H9 (cell line): Measurements from ENCODE around the gene MRGPRD. TPM values are rescaled to one million over a fixed set of nuclear protein-coding genes. Genes with fewer than 3 reads are reported as not detected.

Experiments
- DNase-seq: peaks from one replicate; pipeline ENCODE4 v3.0.0-alpha.2; 2017
- H2AFZ ChIP-seq: one replicate; pipeline ENCODE4 v1.6.1; 2013; ENCODE audit warnings: mild to moderate bottlenecking, low read length, control low read depth, moderate library complexity
- H2AK5ac ChIP-seq: 2 replicates; pipeline ENCODE4 v1.6.1; 2013; ENCODE audit warnings: low read length, control low read depth, mixed read lengths; ENCODE audit not compliant: insufficient read length
- H2BK120ac ChIP-seq: one replicate; pipeline ENCODE4 v1.6.1; 2013; ENCODE audit warnings: low read depth, mild to moderate bottlenecking, low read length, control low read depth, inconsistent platforms; ENCODE audit not compliant: poor library complexity, severe bottlenecking
- H2BK12ac ChIP-seq: 2 replicates; pipeline ENCODE4 v1.6.1; 2013; ENCODE audit warnings: low read length, control low read depth, mixed read lengths, low read depth; ENCODE audit not compliant: insufficient read length
- H2BK15ac ChIP-seq: 2 replicates; pipeline ENCODE4 v1.6.1; 2013; ENCODE audit warnings: low read depth, low read length, control low read depth
- H2BK20ac ChIP-seq: one replicate; pipeline ENCODE4 v1.6.1; 2013; ENCODE audit warnings: low read depth, mild to moderate bottlenecking, low read length, control low read depth, inconsistent platforms; ENCODE audit not compliant: poor library complexity, severe bottlenecking
- H2BK5ac ChIP-seq: 2 replicates; pipeline ENCODE4 v1.6.1; 2013; ENCODE audit warnings: low read length, control low read depth, mixed read lengths; ENCODE audit not compliant: insufficient read length
- H3K14ac ChIP-seq: 2 replicates; pipeline ENCODE4 v1.6.1; 2013; ENCODE audit warnings: low read length, control low read depth; ENCODE audit not compliant: insufficient read depth
- H3K18ac ChIP-seq: 2 replicates; pipeline ENCODE4 v1.6.1; 2013; ENCODE audit warnings: low read depth, mild to moderate bottlenecking, mixed read lengths, low read length, control low read depth; ENCODE audit not compliant: insufficient read length
- H3K23ac ChIP-seq: 2 replicates; pipeline ENCODE4 v1.6.1; 2013; ENCODE audit warnings: low read length, control low read depth, mixed read lengths, low read depth; ENCODE audit not compliant: insufficient read length
- H3K23me2 ChIP-seq: 2 replicates; pipeline ENCODE4 v1.6.1; 2013; ENCODE audit warnings: low read depth, mild to moderate bottlenecking, mixed read lengths, low read length, control low read depth; ENCODE audit not compliant: insufficient read length, poor library complexity, severe bottlenecking
- H3K27ac ChIP-seq: 2 replicates; pipeline ENCODE4 v1.5.1; 2013; ENCODE audit warnings: low read length, control low read depth, mixed read lengths, low read depth; ENCODE audit not compliant: insufficient read length
- H3K27me3 ChIP-seq: 2 replicates; pipeline ENCODE4 v1.6.1; 2013; ENCODE audit warnings: low read length, control low read depth, inconsistent platforms; ENCODE audit not compliant: insufficient read depth
- H3K4ac ChIP-seq: 2 replicates; pipeline ENCODE4 v1.6.1; 2013; ENCODE audit warnings: low read depth, mild to moderate bottlenecking, control low read depth, inconsistent platforms, low read length, moderate library complexity
- H3K4me1 ChIP-seq: 2 replicates; pipeline ENCODE4 v1.6.1; 2013; ENCODE audit warnings: low read length, control low read depth, inconsistent platforms; ENCODE audit not compliant: insufficient read depth
- H3K4me2 ChIP-seq: 2 replicates; pipeline ENCODE4 v1.6.1; 2013; ENCODE audit warnings: low read length, control low read depth, mixed read lengths; ENCODE audit not compliant: insufficient read length, insufficient read depth
- H3K56ac ChIP-seq: 2 replicates; pipeline ENCODE4 v1.6.1; 2013; ENCODE audit warnings: low read depth, mild to moderate bottlenecking, mixed read lengths, low read length, control low read depth; ENCODE audit not compliant: insufficient read length
- H3K79me1 ChIP-seq: 2 replicates; pipeline ENCODE4 v1.6.1; 2013; ENCODE audit warnings: low read depth, mild to moderate bottlenecking, moderate library complexity, low read length, control low read depth, inconsistent platforms; ENCODE audit not compliant: insufficient read depth, poor library complexity, severe bottlenecking
- H3K79me2 ChIP-seq: 2 replicates; pipeline ENCODE4 v1.6.1; 2013; ENCODE audit warnings: low read length, control low read depth, inconsistent platforms; ENCODE audit not compliant: insufficient read depth
- H3K9ac ChIP-seq: 2 replicates; pipeline ENCODE4 v1.6.1; 2013; ENCODE audit warnings: low read length, control low read depth, mixed read lengths; ENCODE audit not compliant: insufficient read length; ENCODE audit errors: extremely low read depth
- H3K9me3 ChIP-seq: one replicate; pipeline ENCODE4 v1.6.1; 2013; ENCODE audit warnings: low read depth, low read length, inconsistent platforms; ENCODE audit not compliant: control insufficient read depth
- H3T11ph ChIP-seq: one replicate; pipeline ENCODE4 v1.6.1; 2013; ENCODE audit warnings: mild to moderate bottlenecking, low read length, control low read depth, inconsistent platforms
- H4K20me1 ChIP-seq: one replicate; pipeline ENCODE4 v1.6.1; 2013; ENCODE audit not compliant: control insufficient read depth, insufficient read length, insufficient read depth
- H4K5ac ChIP-seq: 2 replicates; pipeline ENCODE4 v1.6.1; 2013; ENCODE audit warnings: low read depth, mild to moderate bottlenecking, mixed read lengths, low read length, control low read depth; ENCODE audit not compliant: insufficient read length
- H4K8ac ChIP-seq: replicated peaks from 2 replicates; pipeline ENCODE4 v1.6.1; 2013; ENCODE audit warnings: low read length, control low read depth, mixed read lengths, low read depth; ENCODE audit not compliant: insufficient read length
- H4K91ac ChIP-seq: 2 replicates; pipeline ENCODE4 v1.6.1; 2013; ENCODE audit warnings: low read depth, mild to moderate bottlenecking, moderate library complexity, mixed read lengths, low read length, control low read depth; ENCODE audit not compliant: insufficient read length
- H3K27ac Mint-ChIP-seq, 3 experiments: 2 replicates in 2 of 3; 3 replicates in 1 of 3; pipeline ENCODE4 v1.8.0; 2020 to 2021; ENCODE audit warnings: mixed read lengths in 3 of 3, mild to moderate bottlenecking in 1 of 3, moderate library complexity in 1 of 3
- H3K27me3 Mint-ChIP-seq: 2 replicates; pipeline ENCODE4 v1.8.0; 2021; ENCODE audit warnings: low read depth, mild to moderate bottlenecking, moderate library complexity, mixed read lengths
- H3K36me3 Mint-ChIP-seq, 3 experiments: 2 replicates in 2 of 3; 3 replicates in 1 of 3; pipeline ENCODE4 v1.8.0; 2020 to 2021; ENCODE audit warnings: low read depth in 3 of 3, mixed read lengths in 3 of 3; ENCODE audit not compliant: insufficient read depth in 1 of 3
- H3K4me1 Mint-ChIP-seq, 2 experiments: 2 replicates each; pipeline ENCODE4 v1.8.0; 2020; ENCODE audit warnings: mixed read lengths in 2 of 2
- H3K4me3 Mint-ChIP-seq, 2 experiments: 2 replicates in 1 of 2; 3 replicates in 1 of 2; pipeline ENCODE4 v1.8.0; 2020 to 2021; ENCODE audit warnings: mild to moderate bottlenecking in 2 of 2, mixed read lengths in 2 of 2, moderate library complexity in 1 of 2
- H3K9me3 Mint-ChIP-seq, 2 experiments: 2 replicates in 1 of 2; 3 replicates in 1 of 2; pipeline ENCODE4 v1.8.0; 2020; ENCODE audit warnings: mild to moderate bottlenecking in 2 of 2, mixed read lengths in 2 of 2, moderate library complexity in 1 of 2
- CTCF ChIP-seq: fragments of 200-600 bp; sonication (generic); conservative IDR thresholded peaks from 3 replicates; pipeline ENCODE4 v1.8.0; 2021; ENCODE audit warnings: antibody characterized with exemption, mild to moderate bottlenecking
- WGBS: extraction: QIAGEN DNeasy Blood & Tissue Kit; methylation state at CpG from one replicate; pipeline ENCODE4 v1.1.7; 2013; ENCODE audit warnings: missing lambda C conversion rate, low lambda C conversion rate, mixed read lengths; ENCODE audit not compliant: insufficient read length; ENCODE audit errors: extremely low coverage; 5-methylcytosine and 5-hydroxymethylcytosine counted together
- total RNA-seq: library from RNA; stranded (reverse); gene quantifications from 2 replicates; pipeline ENCODE4 v1.2.1, GENCODE V29; 2021

Gene MRGPRD
- total RNA-seq, 1 experiment from 2014 or later, result not detected

- Histone ChIP-seq H3K9ac (no peak overlapping the region), H2AK5ac (no peak overlapping the region), H3K27ac (no peak overlapping the region), H3K4ac (no peak overlapping the region), H4K91ac (no peak overlapping the region), H3K4me2 (no peak overlapping the region), H3K18ac (no peak overlapping the region), H3K23ac (no peak overlapping the region), H4K20me1 (no peaks in the 10 kb centered on the region), H3K79me1 (no peaks in the 10 kb centered on the region), H2BK120ac (no peak overlapping the region), H3K9me3 (no peaks in the 10 kb centered on the region), H4K5ac (no peak overlapping the region), H3K14ac (no peak overlapping the region), H3K23me2 (no peaks in the 10 kb centered on the region), H3K4me1 (no peaks in the 10 kb centered on the region), H2BK5ac (no peak overlapping the region), H2BK15ac (no peak overlapping the region), H2BK20ac (no peak overlapping the region), H2AFZ (no peak overlapping the region), H3T11ph (no peak overlapping the region), H2BK12ac (no peak overlapping the region), H4K8ac (no peak overlapping the region), H3K27me3 (no peaks in the 10 kb centered on the region), H3K79me2 (no peaks in the 10 kb centered on the region), H3K56ac (no peak overlapping the region)
- H3K27ac Mint-ChIP-seq, result no peak overlapping the region
- no peak for DNase-seq
- H3K27me3 Mint-ChIP-seq, result no peaks in the 10 kb centered on the region
- no CpG with 5 or more reads among the region's 10 CpGs for WGBS
- no peak overlapping the region for H3K4me3 Mint-ChIP-seq
- peaks cover 2 to 45% (median 29%) of the 10 kb centered on the region in 3 experiments; a peak in 6 of 7 replicates for H3K36me3 Mint-ChIP-seq
- H3K4me1 Mint-ChIP-seq, result no peaks in the 10 kb centered on the region
- TF ChIP-seq CTCF, result no peak
- H3K9me3 Mint-ChIP-seq, result no peaks in the 10 kb centered on the region
Measured at GRCh38 chr11:68936358-68936636, 44.5 kb downstream of the MRGPRD start.
